Erythroblast (primary cell): ENCODE measurements around the gene GPC6.

Source experiments
- GATA1 ChIP-seq: IDR thresholded peaks from 2 replicates; pipeline ENCODE4 v1.6.1; 2011; ENCODE audit warnings: low read depth, mild to moderate bottlenecking, control low read depth, low read length, moderate library complexity
- POLR2A ChIP-seq: IDR thresholded peaks from 2 replicates; pipeline ENCODE4 v1.6.1; 2011; ENCODE audit warnings: mild to moderate bottlenecking, low read length

- TF ChIP-seq POLR2A = no peak
- no peak for TF ChIP-seq GATA1
These were observed 308.6 kb downstream of the GPC6 start for GRCh38 chr13:93535251-93535650.
